NB4 (cell line): ENCODE results near the gene WFS1.

Experiments
- CTCF ChIP-seq: IDR thresholded peaks from one replicate; pipeline ENCODE4 v1.5.1; 2012; ENCODE audit warnings: low read depth, low read length
- MAX ChIP-seq: IDR thresholded peaks from 2 replicates; pipeline ENCODE4 v1.6.1; 2011; ENCODE audit warnings: low read depth, low read length
- MYC ChIP-seq: IDR thresholded peaks from 2 replicates; pipeline ENCODE4 v1.6.1; 2011; ENCODE audit warnings: low read depth, low read length
- POLR2A ChIP-seq: IDR thresholded peaks from 2 replicates; pipeline ENCODE4 v1.6.1; 2011; ENCODE audit warnings: mild to moderate bottlenecking; ENCODE audit not compliant: insufficient read length; ENCODE audit errors: extremely low read depth

- TF ChIP-seq CTCF (no peak), MAX (no peak), POLR2A (no peak), MYC (no peak)
Measured at GRCh38 chr4:6295495-6295894, 25.8 kb downstream of the WFS1 start.
